Measurements from ENCODE around the gene STEAP1. TPM values are rescaled to one million over a fixed set of nuclear protein-coding genes. Genes with fewer than 3 reads are reported as not detected.
"Not testable (repeated sequence)": the region's sequence is repeated elsewhere in the genome, so short reads cannot be mapped to it uniquely, and the experiment has no call there.

Gene STEAP1
- total RNA-seq, 1 donor = 39.1 TPM

GRCh38 chr7:90147079-90147960 is 6.9 kb upstream of the STEAP1 start:
- not testable (repeated sequence) for H3K36me3 ChIP-seq (ENCODE audit: insufficient read depth, low read length); H2AFZ ChIP-seq (ENCODE audit: low read length); H3K79me2 ChIP-seq (ENCODE audit: insufficient read depth, low read length); H3K4me1 ChIP-seq (ENCODE audit: insufficient read depth, low read length); H3K4me2 ChIP-seq (ENCODE audit: insufficient read depth, low read length); DNase-seq (ENCODE audit: insufficient read length, low spot score, missing footprints); H3K27ac ChIP-seq (ENCODE audit: low read depth, low read length); H4K20me1 ChIP-seq (ENCODE audit: insufficient read depth, low read length); H3K27me3 ChIP-seq (ENCODE audit: insufficient read depth, low read length); H3K4me3 ChIP-seq (ENCODE audit: insufficient read depth, low read length); H3K9me3 ChIP-seq (ENCODE audit: low read depth, low read length)

- H3K79me2 ChIP-seq (ENCODE audit: insufficient read depth, low read length); H3K9me3 ChIP-seq (ENCODE audit: low read depth, low read length); H4K20me1 ChIP-seq (ENCODE audit: insufficient read depth, low read length); H3K27me3 ChIP-seq (ENCODE audit: insufficient read depth, low read length); H3K4me2 ChIP-seq (ENCODE audit: insufficient read depth, low read length); H3K4me3 ChIP-seq (ENCODE audit: insufficient read depth, low read length); H3K4me1 ChIP-seq (ENCODE audit: insufficient read depth, low read length); H3K27ac ChIP-seq (ENCODE audit: low read depth, low read length); DNase-seq (ENCODE audit: insufficient read length, low spot score, missing footprints); H3K36me3 ChIP-seq (ENCODE audit: insufficient read depth, low read length); H2AFZ ChIP-seq (ENCODE audit: low read length): not testable (repeated sequence)
- TF ChIP-seq CTCF (IDR thresholded peaks at IDR 0.05; ENCODE audit: extremely low read depth, low read depth, low read length) = peak; percentile 54
These were observed 4.8 kb upstream of the STEAP1 start for GRCh38 chr7:90149428-90149827.

GRCh38 chr7:90151884-90152283 is 2.4 kb upstream of the STEAP1 start:
- not testable (repeated sequence) for H3K4me2 ChIP-seq (ENCODE audit: insufficient read depth, low read length); H3K36me3 ChIP-seq (ENCODE audit: insufficient read depth, low read length); H2AFZ ChIP-seq (ENCODE audit: low read length); H3K27me3 ChIP-seq (ENCODE audit: insufficient read depth, low read length); H3K27ac ChIP-seq (ENCODE audit: low read depth, low read length); H3K4me3 ChIP-seq (ENCODE audit: insufficient read depth, low read length); DNase-seq (ENCODE audit: insufficient read length, low spot score, missing footprints); H4K20me1 ChIP-seq (ENCODE audit: insufficient read depth, low read length); H3K9me3 ChIP-seq (ENCODE audit: low read depth, low read length)
- Histone ChIP-seq H3K79me2 (ENCODE audit: insufficient read depth, low read length) (peaks cover 21% of the 10 kb centered on the region), H3K4me1 (ENCODE audit: insufficient read depth, low read length) (peaks cover 19% of the 10 kb centered on the region)

GRCh38 chr7:90152642-90153253 is 1.5 kb upstream of the STEAP1 start:
- peak; percentile 66 for DNase-seq (ENCODE audit: insufficient read length, low spot score, missing footprints)

More at GRCh38 chr7:90152642-90153253, 1.5 kb upstream of the STEAP1 start:
- H2AFZ ChIP-seq (ENCODE audit: low read length); H3K36me3 ChIP-seq (ENCODE audit: insufficient read depth, low read length); H4K20me1 ChIP-seq (ENCODE audit: insufficient read depth, low read length); H3K27ac ChIP-seq (ENCODE audit: low read depth, low read length); H3K27me3 ChIP-seq (ENCODE audit: insufficient read depth, low read length); H3K4me3 ChIP-seq (ENCODE audit: insufficient read depth, low read length); H3K9me3 ChIP-seq (ENCODE audit: low read depth, low read length): not testable (repeated sequence)
- H3K79me2 ChIP-seq (ENCODE audit: insufficient read depth, low read length) = peaks cover 21% of the 10 kb centered on the region
- TF ChIP-seq CTCF (IDR thresholded peaks at IDR 0.05; ENCODE audit: extremely low read depth, low read depth, low read length) = peak; percentile 46
- H3K4me1 ChIP-seq (ENCODE audit: insufficient read depth, low read length) = peaks cover 26% of the 10 kb centered on the region
- H3K4me2 ChIP-seq (ENCODE audit: insufficient read depth, low read length) = peak overlapping the region; percentile 87

Measured in osteoblast (primary cell).